ENCODE results near the gene SERPINH1.

The SERPINH1 gene

DNA sequence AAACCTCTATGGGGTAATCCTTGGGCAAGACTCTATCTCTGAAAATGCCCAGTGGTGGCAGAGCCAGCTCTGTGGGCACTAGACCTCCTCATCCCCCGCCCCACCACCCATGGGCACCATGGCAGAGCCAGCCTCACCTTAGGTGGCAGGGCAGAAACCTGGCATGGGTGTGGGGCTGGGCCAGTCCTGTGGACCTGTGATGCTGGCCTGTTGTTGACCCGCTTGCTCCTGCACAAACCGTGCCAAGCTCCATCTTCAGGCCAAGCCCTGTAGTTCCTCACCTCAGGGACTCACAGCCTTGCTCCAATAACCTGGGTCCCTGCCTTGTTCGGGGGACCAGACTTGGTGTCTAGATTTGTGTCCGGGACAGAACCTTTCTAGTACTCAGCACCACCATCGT, 8.9 kb upstream of the SERPINH1 start:
- Histone ChIP-seq H3K27me3 (ENCODE audit: insufficient read depth, insufficient read length) (no peaks in the 10 kb centered on the region), H3K9ac (ENCODE audit: insufficient read length, low read depth) (no peak overlapping the region), H3K4me1 (ENCODE audit: insufficient read depth, insufficient read length) (peaks cover 16% of the 10 kb centered on the region), H3K9me3 (ENCODE audit: insufficient read depth, low read length) (no peaks in the 10 kb centered on the region), H3K4me3 (ENCODE audit: insufficient read length, low read depth) (no peak overlapping the region), H3K36me3 (ENCODE audit: insufficient read depth, insufficient read length, low read length) (no peaks in the 10 kb centered on the region)
- no peak for DNase-seq (ENCODE audit: low read depth, low spot score)
- TF ChIP-seq ZNF274 (IDR thresholded peaks at IDR 0.05; ENCODE audit: low read depth, low read length) = no peak
- no peak for TF ChIP-seq YY1 (IDR thresholded peaks at IDR 0.05; ENCODE audit: insufficient read depth, insufficient read length)
- TF ChIP-seq SUZ12 (IDR thresholded peaks at IDR 0.05; ENCODE audit: extremely low read depth, insufficient read depth, insufficient read length) = no peak

DNA sequence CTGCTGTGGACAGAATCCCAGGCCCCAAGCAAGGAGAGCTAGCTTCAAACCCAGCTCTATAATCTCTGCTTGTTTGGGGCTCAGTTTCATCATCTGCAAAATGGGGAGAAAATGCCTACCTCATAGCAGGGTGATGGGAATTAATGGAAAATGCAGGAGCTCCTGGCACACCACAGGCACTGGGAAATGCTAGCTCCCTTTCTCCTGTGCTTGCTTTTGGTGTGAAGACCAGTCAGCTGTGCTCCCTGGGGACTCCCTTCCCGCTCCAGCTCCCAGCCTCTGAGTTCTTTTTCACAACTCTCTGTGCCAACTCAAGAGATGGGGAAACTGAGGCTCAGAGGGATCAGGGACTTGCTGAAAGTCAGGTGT, 8.2 kb upstream of the SERPINH1 start:
- no peak for TF ChIP-seq ZNF274 (IDR thresholded peaks at IDR 0.05; ENCODE audit: low read depth, low read length)
- no peak for TF ChIP-seq YY1 (IDR thresholded peaks at IDR 0.05; ENCODE audit: insufficient read depth, insufficient read length)
- TF ChIP-seq SUZ12 (IDR thresholded peaks at IDR 0.05; ENCODE audit: extremely low read depth, insufficient read depth, insufficient read length) = no peak
- no peaks in the 10 kb centered on the region for H3K36me3 ChIP-seq (ENCODE audit: insufficient read depth, insufficient read length, low read length)
- H3K4me3 ChIP-seq (ENCODE audit: insufficient read length, low read depth) = no peak overlapping the region
- peaks cover 20% of the 10 kb centered on the region for H3K4me1 ChIP-seq (ENCODE audit: insufficient read depth, insufficient read length)
- no peaks in the 10 kb centered on the region for H3K9me3 ChIP-seq (ENCODE audit: insufficient read depth, low read length)
- no peak overlapping the region for H3K9ac ChIP-seq (ENCODE audit: insufficient read length, low read depth)
- DNase-seq (ENCODE audit: low read depth, low spot score) = no peak
- no peaks in the 10 kb centered on the region for H3K27me3 ChIP-seq (ENCODE audit: insufficient read depth, insufficient read length)

DNA sequence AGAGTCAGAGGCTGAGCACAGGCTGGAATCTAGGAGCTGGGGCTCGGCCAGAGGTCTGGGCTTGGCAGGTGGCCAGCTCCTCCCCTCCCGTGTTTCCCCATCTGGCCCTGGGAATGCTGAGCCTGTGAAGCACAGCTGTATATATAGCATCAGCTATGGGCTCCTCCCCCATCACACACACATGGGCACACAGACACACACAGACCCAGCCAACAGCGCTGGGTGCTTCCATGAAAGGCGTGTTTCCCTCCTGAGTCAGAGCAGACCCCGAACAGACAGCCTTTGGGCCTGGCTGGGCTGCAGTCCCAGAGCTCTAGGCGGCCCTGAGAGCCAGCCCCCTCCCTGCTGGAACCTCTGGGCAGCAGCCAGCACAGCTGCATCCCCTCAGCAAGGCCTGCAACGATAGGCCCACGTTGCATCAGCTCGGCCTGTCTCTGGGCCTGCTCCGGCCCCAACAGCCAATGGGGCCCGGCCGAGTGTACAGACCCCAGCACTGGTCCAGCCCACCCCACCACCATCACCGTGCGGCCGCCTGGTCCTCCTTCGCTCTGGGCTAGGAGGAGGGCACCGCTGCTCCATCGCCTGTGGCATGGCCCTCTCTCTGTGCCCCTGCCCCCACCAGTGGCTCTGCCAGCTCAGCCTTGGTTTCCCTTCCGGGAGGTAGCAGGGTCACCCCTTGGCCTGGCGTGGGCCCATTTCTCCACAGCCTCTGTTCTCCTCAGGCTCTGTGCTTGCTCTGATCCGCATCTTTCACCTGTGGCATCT, 7.6 kb upstream of the SERPINH1 start:
- Histone ChIP-seq H3K4me1 (ENCODE audit: insufficient read depth, insufficient read length) (peaks cover 25% of the 10 kb centered on the region), H3K36me3 (ENCODE audit: insufficient read depth, insufficient read length, low read length) (no peaks in the 10 kb centered on the region), H3K27me3 (ENCODE audit: insufficient read depth, insufficient read length) (no peaks in the 10 kb centered on the region), H3K4me3 (ENCODE audit: insufficient read length, low read depth) (no peak overlapping the region), H3K9ac (ENCODE audit: insufficient read length, low read depth) (no peak overlapping the region), H3K9me3 (ENCODE audit: insufficient read depth, low read length) (no peaks in the 10 kb centered on the region)
- DNase-seq (ENCODE audit: low read depth, low spot score) = no peak
- no peak for TF ChIP-seq ZNF274 (IDR thresholded peaks at IDR 0.05; ENCODE audit: low read depth, low read length)
- no peak for TF ChIP-seq YY1 (IDR thresholded peaks at IDR 0.05; ENCODE audit: insufficient read depth, insufficient read length)
- no peak for TF ChIP-seq SUZ12 (IDR thresholded peaks at IDR 0.05; ENCODE audit: extremely low read depth, insufficient read depth, insufficient read length)

DNA sequence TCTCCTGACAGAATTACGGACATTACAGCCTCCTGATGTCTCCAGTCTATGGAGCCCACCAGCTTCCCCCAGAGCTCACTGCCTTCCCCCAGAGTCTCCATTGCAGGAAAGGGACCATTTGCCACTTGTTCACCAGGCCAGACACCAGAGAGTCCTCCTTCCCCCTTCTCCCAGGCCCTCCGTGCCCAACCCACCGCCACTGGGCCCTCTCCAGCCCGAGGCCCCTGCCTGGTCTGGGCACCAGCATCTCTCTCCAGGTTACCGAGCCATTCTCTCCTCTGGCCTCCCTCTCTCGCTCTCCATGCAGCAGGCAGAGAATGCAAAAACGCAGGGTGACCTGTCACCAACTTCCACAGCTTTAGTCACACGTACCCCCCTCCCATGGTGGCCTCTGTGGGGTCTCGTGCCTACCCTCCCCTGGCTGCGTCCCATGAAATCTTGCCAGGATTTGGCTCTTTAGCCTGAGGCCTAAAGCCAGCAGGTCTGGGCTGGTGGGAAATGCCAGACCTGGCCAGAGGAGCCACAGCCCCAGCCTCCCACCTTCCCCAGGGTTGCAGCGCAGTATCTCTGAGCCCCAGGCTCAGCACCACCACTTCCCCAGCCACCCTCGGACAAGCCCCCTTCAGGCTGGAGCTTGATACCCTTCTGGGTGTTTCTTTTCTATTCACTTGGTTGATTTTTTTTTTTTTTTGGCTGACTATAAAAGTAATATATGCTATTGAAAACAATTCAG, 6.8 kb upstream of the SERPINH1 start:
- Histone ChIP-seq H3K27me3 (ENCODE audit: insufficient read depth, insufficient read length) (no peaks in the 10 kb centered on the region), H3K4me1 (ENCODE audit: insufficient read depth, insufficient read length) (peaks cover 27% of the 10 kb centered on the region), H3K36me3 (ENCODE audit: insufficient read depth, insufficient read length, low read length) (no peaks in the 10 kb centered on the region), H3K4me3 (ENCODE audit: insufficient read length, low read depth) (no peak overlapping the region), H3K9me3 (ENCODE audit: insufficient read depth, low read length) (no peaks in the 10 kb centered on the region), H3K9ac (ENCODE audit: insufficient read length, low read depth) (no peak overlapping the region)
- no peak for DNase-seq (ENCODE audit: low read depth, low spot score)
- TF ChIP-seq SUZ12 (IDR thresholded peaks at IDR 0.05; ENCODE audit: extremely low read depth, insufficient read depth, insufficient read length) = no peak
- no peak for TF ChIP-seq YY1 (IDR thresholded peaks at IDR 0.05; ENCODE audit: insufficient read depth, insufficient read length)
- no peak for TF ChIP-seq ZNF274 (IDR thresholded peaks at IDR 0.05; ENCODE audit: low read depth, low read length)

DNA sequence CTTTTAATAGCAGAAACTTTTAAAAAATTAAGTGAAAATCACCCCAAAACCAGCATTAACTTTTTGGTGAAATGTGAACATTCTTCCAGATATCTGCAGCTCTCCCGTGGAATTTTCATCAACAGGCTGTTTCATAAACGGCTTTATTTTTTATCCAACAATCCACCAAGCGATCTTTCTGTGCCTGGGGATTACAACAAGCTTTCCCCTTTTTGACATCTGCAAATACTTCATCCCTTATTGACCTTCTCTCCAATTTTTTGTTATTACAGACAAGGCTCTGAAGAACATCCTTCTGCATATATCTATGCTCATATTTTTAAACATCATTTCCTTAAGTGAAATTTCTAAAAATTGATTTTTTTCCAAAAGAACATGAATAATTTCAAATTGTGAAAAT, 5.8 kb upstream of the SERPINH1 start:
- Histone ChIP-seq H3K36me3 (ENCODE audit: insufficient read depth, insufficient read length, low read length) (no peaks in the 10 kb centered on the region), H3K4me1 (ENCODE audit: insufficient read depth, insufficient read length) (peaks cover 28% of the 10 kb centered on the region), H3K4me3 (ENCODE audit: insufficient read length, low read depth) (no peak overlapping the region), H3K27me3 (ENCODE audit: insufficient read depth, insufficient read length) (no peaks in the 10 kb centered on the region), H3K9ac (ENCODE audit: insufficient read length, low read depth) (no peak overlapping the region), H3K9me3 (ENCODE audit: insufficient read depth, low read length) (no peaks in the 10 kb centered on the region)
- TF ChIP-seq ZNF274 (IDR thresholded peaks at IDR 0.05; ENCODE audit: low read depth, low read length) = no peak
- no peak for TF ChIP-seq SUZ12 (IDR thresholded peaks at IDR 0.05; ENCODE audit: extremely low read depth, insufficient read depth, insufficient read length)
- no peak for TF ChIP-seq YY1 (IDR thresholded peaks at IDR 0.05; ENCODE audit: insufficient read depth, insufficient read length)
- DNase-seq (ENCODE audit: low read depth, low spot score) = no peak

DNA sequence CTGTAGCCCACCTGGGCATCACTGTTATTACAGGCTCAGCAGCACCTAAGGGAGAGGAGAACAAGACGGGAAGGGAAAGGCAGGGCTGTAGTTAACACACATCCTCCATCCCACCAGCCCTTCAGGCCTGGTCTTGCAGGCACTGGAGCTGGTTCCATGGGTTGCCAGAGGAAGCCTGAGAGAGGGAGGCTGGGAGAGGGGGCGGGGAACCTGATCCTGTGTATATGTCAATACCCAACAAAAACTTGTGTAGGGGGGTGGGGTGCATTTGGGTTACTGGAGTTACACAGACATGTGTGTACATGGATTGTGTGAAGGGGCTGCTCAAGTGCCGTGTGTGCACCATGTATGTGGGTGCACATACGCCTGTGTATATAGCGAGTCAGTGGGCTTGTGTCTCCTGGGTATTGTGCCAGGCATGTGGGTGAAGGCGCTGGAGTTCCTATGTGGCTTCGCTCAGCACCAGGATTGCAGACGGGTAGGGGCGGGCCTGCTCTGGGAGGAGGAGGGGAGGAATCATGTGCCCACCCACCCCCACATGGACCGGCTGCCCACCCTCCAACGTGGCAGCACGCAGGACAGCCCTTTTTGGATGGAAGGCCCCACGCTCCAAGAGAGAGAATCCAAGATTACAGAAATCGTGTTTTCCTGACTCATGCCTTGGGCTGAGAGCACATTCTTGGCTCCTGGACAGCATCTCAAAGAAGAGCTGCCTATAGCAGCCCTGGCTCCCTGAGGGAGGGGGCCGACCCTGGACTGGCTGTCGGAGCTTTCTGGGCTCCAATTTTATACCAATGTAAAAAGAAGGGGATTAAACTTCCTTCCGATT, 4.2 kb upstream of the SERPINH1 start:
- H3K9me3 ChIP-seq (ENCODE audit: insufficient read depth, low read length) = no peaks in the 10 kb centered on the region
- H3K27me3 ChIP-seq (ENCODE audit: insufficient read depth, insufficient read length) = no peaks in the 10 kb centered on the region
- no peak overlapping the region for H3K4me3 ChIP-seq (ENCODE audit: insufficient read length, low read depth)
- no peak for DNase-seq (ENCODE audit: low read depth, low spot score)
- peaks cover 29% of the 10 kb centered on the region for H3K4me1 ChIP-seq (ENCODE audit: insufficient read depth, insufficient read length)
- H3K9ac ChIP-seq (ENCODE audit: insufficient read length, low read depth) = peak overlapping the region; percentile 53
- peaks cover 4% of the 10 kb centered on the region for H3K36me3 ChIP-seq (ENCODE audit: insufficient read depth, insufficient read length, low read length)
- TF ChIP-seq SUZ12 (IDR thresholded peaks at IDR 0.05; ENCODE audit: extremely low read depth, insufficient read depth, insufficient read length) (no peak), YY1 (IDR thresholded peaks at IDR 0.05; ENCODE audit: insufficient read depth, insufficient read length) (no peak), ZNF274 (IDR thresholded peaks at IDR 0.05; ENCODE audit: low read depth, low read length) (no peak)
